Measurements from ENCODE around the gene UBQLNL.

DNA sequence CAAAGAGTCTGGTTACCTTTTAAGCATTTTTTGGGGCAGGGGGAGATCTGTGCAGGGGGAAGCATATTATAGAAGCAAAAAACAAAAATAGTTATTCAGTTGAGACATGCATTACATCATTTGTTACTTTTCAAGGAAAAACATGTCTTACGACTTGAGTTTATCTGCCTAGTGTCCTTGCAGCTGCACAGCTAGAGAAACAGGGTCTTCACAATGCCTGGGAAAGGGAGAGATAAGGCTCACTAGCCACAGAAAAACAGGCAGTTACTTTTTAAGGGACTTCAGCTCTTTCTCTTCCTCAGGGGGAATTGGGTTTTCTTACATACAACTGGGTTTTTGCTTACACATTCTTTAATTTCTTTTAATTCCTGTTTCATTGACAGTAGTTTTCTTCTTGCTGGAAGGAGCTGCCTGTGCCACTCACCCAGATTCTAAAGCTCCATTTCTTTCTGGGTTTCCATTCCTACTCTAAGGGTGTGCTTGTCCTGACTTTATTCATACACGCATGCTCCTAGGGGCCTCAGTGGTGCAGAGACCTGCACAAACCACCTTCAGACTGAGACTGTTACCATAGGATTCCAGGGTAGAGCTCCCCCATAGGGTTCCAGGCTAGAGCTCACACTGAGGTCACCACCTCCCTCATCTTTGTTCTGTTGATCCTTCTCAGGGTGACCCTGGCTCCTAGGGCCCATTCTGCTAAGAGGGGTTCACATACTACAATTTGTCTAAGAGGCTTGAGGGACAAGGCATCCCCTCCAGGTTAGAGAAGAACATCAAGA, 14.7 kb upstream of the UBQLNL start:
- no peak for TF ChIP-seq EHMT2 (IDR thresholded peaks at IDR 0.05; ENCODE audit: borderline replicate concordance, low read depth, low read length)
- TF ChIP-seq, protein P1, sequence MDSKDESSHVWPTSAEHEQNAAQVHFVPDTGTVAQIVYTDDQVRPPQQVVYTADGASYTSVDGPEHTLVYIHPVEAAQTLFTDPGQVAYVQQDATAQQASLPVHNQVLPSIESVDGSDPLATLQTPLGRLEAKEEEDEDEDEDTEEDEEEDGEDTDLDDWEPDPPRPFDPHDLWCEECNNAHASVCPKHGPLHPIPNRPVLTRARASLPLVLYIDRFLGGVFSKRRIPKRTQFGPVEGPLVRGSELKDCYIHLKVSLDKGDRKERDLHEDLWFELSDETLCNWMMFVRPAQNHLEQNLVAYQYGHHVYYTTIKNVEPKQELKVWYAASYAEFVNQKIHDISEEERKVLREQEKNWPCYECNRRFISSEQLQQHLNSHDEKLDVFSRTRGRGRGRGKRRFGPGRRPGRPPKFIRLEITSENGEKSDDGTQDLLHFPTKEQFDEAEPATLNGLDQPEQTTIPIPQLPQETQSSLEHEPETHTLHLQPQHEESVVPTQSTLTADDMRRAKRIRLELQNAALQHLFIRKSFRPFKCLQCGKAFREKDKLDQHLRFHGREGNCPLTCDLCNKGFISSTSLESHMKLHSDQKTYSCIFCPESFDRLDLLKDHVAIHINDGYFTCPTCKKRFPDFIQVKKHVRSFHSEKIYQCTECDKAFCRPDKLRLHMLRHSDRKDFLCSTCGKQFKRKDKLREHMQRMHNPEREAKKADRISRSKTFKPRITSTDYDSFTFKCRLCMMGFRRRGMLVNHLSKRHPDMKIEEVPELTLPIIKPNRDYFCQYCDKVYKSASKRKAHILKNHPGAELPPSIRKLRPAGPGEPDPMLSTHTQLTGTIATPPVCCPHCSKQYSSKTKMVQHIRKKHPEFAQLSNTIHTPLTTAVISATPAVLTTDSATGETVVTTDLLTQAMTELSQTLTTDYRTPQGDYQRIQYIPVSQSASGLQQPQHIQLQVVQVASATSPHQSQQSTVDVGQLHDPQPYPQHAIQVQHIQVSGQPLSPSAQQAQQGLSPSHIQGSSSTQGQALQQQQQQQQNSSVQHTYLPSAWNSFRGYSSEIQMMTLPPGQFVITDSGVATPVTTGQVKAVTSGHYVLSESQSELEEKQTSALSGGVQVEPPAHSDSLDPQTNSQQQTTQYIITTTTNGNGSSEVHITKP (CRISPR knock-in tag; IDR thresholded peaks at IDR 0.05; ENCODE audit: low read depth) = no peak
- no peak for TF ChIP-seq JUN (CRISPR knock-in tag; IDR thresholded peaks at IDR 0.05)
- no peak for TF ChIP-seq POLR2G (IDR thresholded peaks at IDR 0.05; ENCODE audit: low read depth, low read length)
- TF ChIP-seq MTA1 (CRISPR knock-in tag; IDR thresholded peaks at IDR 0.05; ENCODE audit: borderline replicate concordance) = no peak
- no peak for TF ChIP-seq CTCF (CRISPR knock-in tag; IDR thresholded peaks at IDR 0.05)
- TF ChIP-seq, protein P2, sequence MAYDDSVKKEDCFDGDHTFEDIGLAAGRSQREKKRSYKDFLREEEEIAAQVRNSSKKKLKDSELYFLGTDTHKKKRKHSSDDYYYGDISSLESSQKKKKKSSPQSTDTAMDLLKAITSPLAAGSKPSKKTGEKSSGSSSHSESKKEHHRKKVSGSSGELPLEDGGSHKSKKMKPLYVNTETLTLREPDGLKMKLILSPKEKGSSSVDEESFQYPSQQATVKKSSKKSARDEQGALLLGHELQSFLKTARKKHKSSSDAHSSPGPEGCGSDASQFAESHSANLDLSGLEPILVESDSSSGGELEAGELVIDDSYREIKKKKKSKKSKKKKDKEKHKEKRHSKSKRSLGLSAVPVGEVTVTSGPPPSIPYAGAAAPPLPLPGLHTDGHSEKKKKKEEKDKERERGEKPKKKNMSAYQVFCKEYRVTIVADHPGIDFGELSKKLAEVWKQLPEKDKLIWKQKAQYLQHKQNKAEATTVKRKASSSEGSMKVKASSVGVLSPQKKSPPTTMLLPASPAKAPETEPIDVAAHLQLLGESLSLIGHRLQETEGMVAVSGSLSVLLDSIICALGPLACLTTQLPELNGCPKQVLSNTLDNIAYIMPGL (CRISPR knock-in tag; IDR thresholded peaks at IDR 0.05; ENCODE audit: borderline replicate concordance in 1 of 2, low read depth in 1 of 2) = no peak
- no peak for TF ChIP-seq CBFB (CRISPR knock-in tag; IDR thresholded peaks at IDR 0.05)
- no peak for TF ChIP-seq NFIC (IDR thresholded peaks at IDR 0.05; ENCODE audit: low read length)
- TF ChIP-seq KAT2B (IDR thresholded peaks at IDR 0.05; ENCODE audit: borderline replicate concordance, low read depth, low read length) = no peak
- TF ChIP-seq, protein P3, sequence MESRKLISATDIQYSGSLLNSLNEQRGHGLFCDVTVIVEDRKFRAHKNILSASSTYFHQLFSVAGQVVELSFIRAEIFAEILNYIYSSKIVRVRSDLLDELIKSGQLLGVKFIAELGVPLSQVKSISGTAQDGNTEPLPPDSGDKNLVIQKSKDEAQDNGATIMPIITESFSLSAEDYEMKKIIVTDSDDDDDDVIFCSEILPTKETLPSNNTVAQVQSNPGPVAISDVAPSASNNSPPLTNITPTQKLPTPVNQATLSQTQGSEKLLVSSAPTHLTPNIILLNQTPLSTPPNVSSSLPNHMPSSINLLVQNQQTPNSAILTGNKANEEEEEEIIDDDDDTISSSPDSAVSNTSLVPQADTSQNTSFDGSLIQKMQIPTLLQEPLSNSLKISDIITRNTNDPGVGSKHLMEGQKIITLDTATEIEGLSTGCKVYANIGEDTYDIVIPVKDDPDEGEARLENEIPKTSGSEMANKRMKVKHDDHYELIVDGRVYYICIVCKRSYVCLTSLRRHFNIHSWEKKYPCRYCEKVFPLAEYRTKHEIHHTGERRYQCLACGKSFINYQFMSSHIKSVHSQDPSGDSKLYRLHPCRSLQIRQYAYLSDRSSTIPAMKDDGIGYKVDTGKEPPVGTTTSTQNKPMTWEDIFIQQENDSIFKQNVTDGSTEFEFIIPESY (CRISPR knock-in tag; IDR thresholded peaks at IDR 0.05) = no peak
- TF ChIP-seq ZNF33B (CRISPR knock-in tag; IDR thresholded peaks at IDR 0.05) = no peak
- no peak for TF ChIP-seq ZFX (CRISPR knock-in tag; IDR thresholded peaks at IDR 0.05; ENCODE audit: low read depth)
